ENCODE measurements around the gene EIF4E. TPM values are rescaled to one million over a fixed set of nuclear protein-coding genes. Genes with fewer than 3 reads are reported as not detected.

The EIF4E gene
- 100 to 1,000 TPM; 121 to 124 TPM for total RNA-seq

DNA sequence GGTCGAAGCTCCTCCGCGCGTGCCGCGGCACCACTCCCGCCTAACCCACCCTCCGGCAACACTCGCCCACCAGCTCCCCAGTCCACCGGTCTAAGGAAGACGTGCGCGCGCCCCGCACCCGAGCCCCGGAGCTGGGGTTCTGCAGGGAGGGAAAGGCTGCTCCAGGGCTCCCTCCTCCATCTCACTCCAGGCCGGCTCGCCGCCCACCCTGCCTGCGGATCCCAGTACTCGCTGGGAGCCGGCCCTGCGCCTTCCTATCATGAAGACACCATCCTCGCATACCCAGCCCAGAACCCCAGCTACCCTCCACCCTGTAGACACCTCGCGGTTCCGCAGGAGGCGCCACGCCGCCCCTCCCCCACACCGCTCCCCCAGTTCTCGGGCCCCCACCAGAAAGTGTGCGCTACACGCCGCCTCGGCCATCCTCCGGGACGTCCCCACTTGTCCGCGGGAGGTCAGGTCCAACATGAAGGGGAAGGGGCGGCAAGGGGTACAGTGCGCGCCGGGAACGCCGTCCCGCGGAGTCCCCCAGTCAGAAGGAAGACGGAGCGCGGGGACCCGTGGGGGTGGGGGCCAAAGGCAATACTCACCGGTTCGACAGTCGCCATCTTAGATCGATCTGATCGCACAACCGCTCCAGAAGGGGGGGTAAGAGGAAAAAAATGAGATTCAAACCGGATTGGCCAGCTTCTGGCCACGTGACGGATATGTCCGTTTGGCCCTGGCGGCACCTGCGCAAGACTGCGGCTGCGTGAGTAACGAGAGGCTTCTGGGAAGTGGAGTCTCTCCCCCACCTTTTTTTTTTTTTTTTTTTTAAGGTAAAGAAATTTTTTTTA lies at the start of gene EIF4E:
EIF4E (minus strand) TSS at position 629 of the 836 bp plus-strand sequence; CDS start at position 608, 21 bp downstream.
- peak; percentile 98 for DNase-seq
- Mint-ChIP-seq H3K27me3 (no peaks in the 10 kb centered on the region), H3K9me3 (no peaks in the 10 kb centered on the region), H3K36me3 (peaks cover 14% of the 10 kb centered on the region), H3K4me3 (peak within 1 kb of the TSS; percentile 88), H3K27ac (peak within 1 kb of the TSS; percentile 99), H3K4me1 (ENCODE audit: low read depth) (peaks cover 35% of the 10 kb centered on the region)
- ChIA-PET CTCF (interaction anchor here (0.7 to 5.0 kb wide), 8 partner anchors 12 to 480 kb away, joined by 3 to 39 read pairs (median 4); partner anchors contain the start of gene METAP1), POLR2A (interaction anchor here (0.6 to 4.1 kb wide), 17 partner anchors 10 to 785 kb away, joined by 3 to 53 read pairs (median 5); partner anchors contain the start of genes ADH5, METAP1, RAP1GDS1 and STPG2)
- intact Hi-C loops (cut with micrococcal nuclease), result loop anchor here (1.0 to 5.0 kb wide), 11 partner anchors 67 to 785 kb away; partner anchors contain the start of genes ADH5, METAP1, RAP1GDS1 and STPG2

DNA sequence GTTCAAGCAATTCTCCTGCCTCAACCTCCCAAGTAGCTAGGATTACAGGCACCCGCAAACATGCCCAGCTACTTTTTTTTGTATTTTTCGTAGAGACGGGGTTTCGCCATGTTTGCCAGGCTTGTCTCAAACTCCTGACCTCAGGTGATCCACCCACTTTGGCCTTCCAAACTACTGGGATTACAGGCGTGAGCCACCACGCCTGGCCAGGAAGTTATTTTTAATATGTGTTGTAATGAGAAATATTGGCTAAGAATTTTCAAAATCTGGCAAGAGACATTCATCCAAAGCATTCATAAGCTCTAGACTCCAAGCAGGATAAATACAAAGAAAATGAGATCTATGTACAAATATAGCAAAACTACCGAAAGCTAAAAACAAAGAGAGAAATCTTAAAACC lies 48.6 kb upstream of the EIF4E start:
- ChIA-PET POLR2A (no interaction called here), CTCF (no interaction called here)
- Mint-ChIP-seq H3K4me1 (ENCODE audit: low read depth) (no peaks in the 10 kb centered on the region), H3K9me3 (no peaks in the 10 kb centered on the region), H3K27me3 (peaks cover 6% of the 10 kb centered on the region), H3K27ac (no peak overlapping the region), H3K36me3 (no peaks in the 10 kb centered on the region), H3K4me3 (no peak overlapping the region)
- no peak for DNase-seq
- intact Hi-C loops (cut with micrococcal nuclease), result no loop called here

- ChIA-PET CTCF (interaction anchor here (1.1 kb wide), 1 partner anchor 18 kb away, joined by 3 read pairs; the partner anchor contains the start of gene METAP1), POLR2A (no interaction called here)
- DNase-seq, result no peak
- H3K27ac Mint-ChIP-seq, result no peak overlapping the region
- H3K4me3 Mint-ChIP-seq, result no peak overlapping the region
- H3K27me3 Mint-ChIP-seq, result peaks cover 6% of the 10 kb centered on the region
- intact Hi-C loops (cut with micrococcal nuclease), result no loop called here
- H3K9me3 Mint-ChIP-seq, result no peaks in the 10 kb centered on the region
- no peaks in the 10 kb centered on the region for H3K4me1 Mint-ChIP-seq (ENCODE audit: low read depth)
- no peaks in the 10 kb centered on the region for H3K36me3 Mint-ChIP-seq
These were observed 47.8 kb upstream of the EIF4E start for GRCh38 chr4:98976716-98977115.

GRCh38 chr4:98969878-98970785 lies 41.2 kb upstream of the EIF4E start:
- no peaks in the 10 kb centered on the region for H3K9me3 Mint-ChIP-seq
- H3K27me3 Mint-ChIP-seq, result peaks cover 4% of the 10 kb centered on the region
- no peak overlapping the region for H3K27ac Mint-ChIP-seq
- DNase-seq, result no peak
- no peaks in the 10 kb centered on the region for H3K4me1 Mint-ChIP-seq (ENCODE audit: low read depth)
- ChIA-PET POLR2A (no interaction called here), CTCF (no interaction called here)
- intact Hi-C loops (cut with micrococcal nuclease), result no loop called here
- H3K36me3 Mint-ChIP-seq, result no peaks in the 10 kb centered on the region
- no peak overlapping the region for H3K4me3 Mint-ChIP-seq

- Mint-ChIP-seq H3K9me3 (no peaks in the 10 kb centered on the region), H3K27ac (no peak overlapping the region), H3K27me3 (peaks cover 1% of the 10 kb centered on the region), H3K4me3 (no peak overlapping the region), H3K4me1 (ENCODE audit: low read depth) (peaks cover 7% of the 10 kb centered on the region), H3K36me3 (no peaks in the 10 kb centered on the region)
- ChIA-PET POLR2A (no interaction called here), CTCF (no interaction called here)
- intact Hi-C loops (cut with micrococcal nuclease), result no loop called here
- no peak for DNase-seq
These were observed 38.9 kb upstream of the EIF4E start for GRCh38 chr4:98967786-98968329.

- Mint-ChIP-seq H3K36me3 (no peaks in the 10 kb centered on the region), H3K4me3 (no peak overlapping the region), H3K27me3 (peaks cover 1% of the 10 kb centered on the region), H3K27ac (no peak overlapping the region), H3K4me1 (ENCODE audit: low read depth) (peaks cover 7% of the 10 kb centered on the region), H3K9me3 (no peaks in the 10 kb centered on the region)
- intact Hi-C loops (cut with micrococcal nuclease), result no loop called here
- ChIA-PET POLR2A (no interaction called here), CTCF (no interaction called here)
- no peak for DNase-seq
These were observed 38.0 kb upstream of the EIF4E start for GRCh38 chr4:98966926-98967325.

DNA sequence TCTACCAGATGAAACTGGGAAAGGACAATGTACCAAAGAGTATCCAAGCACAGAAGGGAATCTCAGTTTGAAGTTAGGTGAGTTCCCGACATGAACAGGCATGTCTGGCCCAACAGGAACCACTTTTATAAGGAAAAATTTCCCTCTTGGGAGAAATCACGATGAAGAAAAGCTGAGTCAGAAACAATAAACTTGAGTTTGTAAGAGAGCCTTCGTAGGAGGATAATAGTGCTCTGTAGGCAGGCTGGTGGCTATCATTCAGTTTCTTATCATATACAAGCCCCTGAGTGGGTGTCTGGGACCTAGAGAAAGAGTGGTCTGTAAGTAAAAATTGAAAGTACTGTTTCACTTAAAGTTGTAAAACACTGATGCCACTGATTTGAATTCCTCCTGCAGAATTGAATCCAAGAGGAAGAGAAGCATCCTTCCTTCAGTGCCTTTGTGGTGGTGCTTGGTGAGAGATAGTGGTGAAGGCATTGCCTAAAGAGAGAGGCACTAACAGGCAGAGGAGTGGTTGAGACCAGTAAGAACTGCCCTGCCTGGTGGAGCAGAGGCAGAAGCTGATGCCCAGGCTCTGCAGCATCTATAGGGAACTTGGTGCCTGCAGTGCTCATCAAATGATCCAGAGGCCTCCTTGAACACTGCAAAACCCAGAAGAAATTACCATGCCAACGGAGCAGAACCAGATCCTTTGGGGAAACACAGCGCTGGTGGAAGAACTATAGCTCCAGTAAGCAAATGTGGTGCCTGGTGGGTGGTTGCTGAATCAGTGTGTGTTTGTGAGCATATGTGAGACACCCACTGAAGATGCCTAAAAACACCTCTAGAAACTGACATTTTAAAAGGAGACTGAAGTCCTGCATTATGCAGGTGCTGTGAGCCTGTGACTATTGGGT lies 34.9 kb upstream of the EIF4E start:
- no peak overlapping the region for H3K4me3 Mint-ChIP-seq
- H3K4me1 Mint-ChIP-seq (ENCODE audit: low read depth), result peaks cover 7% of the 10 kb centered on the region
- intact Hi-C loops (cut with micrococcal nuclease), result no loop called here
- H3K27ac Mint-ChIP-seq, result no peak overlapping the region
- no peak for DNase-seq
- H3K27me3 Mint-ChIP-seq, result no peaks in the 10 kb centered on the region
- POLR2A ChIA-PET, result no interaction called here
- H3K9me3 Mint-ChIP-seq, result no peaks in the 10 kb centered on the region
- CTCF ChIA-PET, result interaction anchor here (0.6 kb wide), 1 partner anchor 31 kb away, joined by 3 read pairs; no protein-coding TSS in a partner anchor
- H3K36me3 Mint-ChIP-seq, result no peaks in the 10 kb centered on the region

DNA sequence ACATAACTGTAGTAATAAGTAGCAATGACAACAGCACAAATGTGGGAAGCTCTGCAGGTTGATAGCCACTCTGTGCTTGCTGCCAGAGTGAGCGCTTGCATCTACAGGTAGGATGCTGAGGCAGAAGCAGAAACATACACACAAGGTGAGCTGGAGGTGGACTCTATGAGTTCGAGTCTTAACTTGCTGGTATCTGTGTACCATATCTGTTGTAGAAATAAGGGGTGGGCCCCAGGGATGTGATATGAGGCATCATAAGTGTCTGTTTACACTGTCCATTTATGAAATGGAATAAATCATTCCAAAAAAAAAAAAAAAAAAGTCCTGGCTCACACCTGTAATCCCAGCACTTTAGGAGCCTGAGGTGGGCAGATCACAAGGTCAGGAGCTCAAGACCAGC lies 32.8 kb upstream of the EIF4E start:
- Mint-ChIP-seq H3K36me3 (no peaks in the 10 kb centered on the region), H3K27ac (no peak overlapping the region), H3K9me3 (no peaks in the 10 kb centered on the region), H3K27me3 (peaks cover 3% of the 10 kb centered on the region), H3K4me1 (ENCODE audit: low read depth) (peaks cover 7% of the 10 kb centered on the region), H3K4me3 (no peak overlapping the region)
- no peak for DNase-seq
- POLR2A ChIA-PET, result interaction anchor here (0.7 kb wide), 1 partner anchor 24 kb away, joined by 3 read pairs; no protein-coding TSS in a partner anchor
- intact Hi-C loops (cut with micrococcal nuclease), result no loop called here
- CTCF ChIA-PET, result no interaction called here

DNA sequence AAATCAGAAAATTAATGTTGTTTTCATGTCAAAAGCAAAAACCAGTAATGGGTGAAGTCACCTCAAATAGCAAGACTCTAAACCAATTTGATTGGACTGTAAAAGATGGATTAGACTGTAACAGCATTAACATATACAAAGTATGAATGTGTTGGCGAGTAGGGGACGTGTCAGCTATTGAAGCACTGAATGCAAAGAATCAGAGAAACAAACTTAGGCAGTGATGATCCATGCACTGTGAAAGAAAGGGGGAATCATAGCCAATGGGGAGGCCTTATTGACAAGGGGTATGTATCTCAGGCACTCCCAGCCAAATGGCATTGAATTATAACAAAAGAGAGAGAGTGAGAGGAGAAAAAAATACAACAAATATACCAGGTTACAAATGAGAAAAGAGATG lies 30.5 kb upstream of the EIF4E start:
- Mint-ChIP-seq H3K27ac (no peak overlapping the region), H3K4me3 (no peak overlapping the region), H3K9me3 (no peaks in the 10 kb centered on the region), H3K27me3 (peaks cover 8% of the 10 kb centered on the region), H3K4me1 (ENCODE audit: low read depth) (peaks cover 4% of the 10 kb centered on the region), H3K36me3 (no peaks in the 10 kb centered on the region)
- intact Hi-C loops (cut with micrococcal nuclease), result no loop called here
- no peak for DNase-seq
- ChIA-PET CTCF (no interaction called here), POLR2A (no interaction called here)

DNA sequence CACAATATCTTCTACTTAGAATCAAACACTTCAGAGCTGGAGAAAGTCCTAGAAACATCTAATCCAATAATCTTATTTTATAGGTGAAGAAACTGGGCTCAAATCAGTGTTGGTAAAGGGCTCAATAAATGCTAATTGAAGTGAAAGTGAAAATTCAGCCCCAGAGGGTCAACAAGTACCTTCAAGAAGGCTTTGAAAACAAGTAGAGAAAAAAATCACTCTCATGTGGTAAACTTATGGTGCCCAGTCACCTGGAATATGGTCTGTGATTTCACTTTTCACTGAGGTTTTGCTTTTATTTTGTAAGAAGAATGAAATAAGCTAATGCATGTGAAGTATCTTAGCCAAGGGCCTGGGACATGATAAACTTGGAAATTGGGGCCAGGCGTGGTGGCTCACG lies 29.1 kb upstream of the EIF4E start:
- Mint-ChIP-seq H3K27me3 (peaks cover 8% of the 10 kb centered on the region), H3K4me3 (no peak overlapping the region), H3K27ac (no peak overlapping the region), H3K36me3 (no peaks in the 10 kb centered on the region), H3K9me3 (no peaks in the 10 kb centered on the region), H3K4me1 (ENCODE audit: low read depth) (no peaks in the 10 kb centered on the region)
- no peak for DNase-seq
- ChIA-PET POLR2A (no interaction called here), CTCF (no interaction called here)
- intact Hi-C loops (cut with micrococcal nuclease), result no loop called here

DNA sequence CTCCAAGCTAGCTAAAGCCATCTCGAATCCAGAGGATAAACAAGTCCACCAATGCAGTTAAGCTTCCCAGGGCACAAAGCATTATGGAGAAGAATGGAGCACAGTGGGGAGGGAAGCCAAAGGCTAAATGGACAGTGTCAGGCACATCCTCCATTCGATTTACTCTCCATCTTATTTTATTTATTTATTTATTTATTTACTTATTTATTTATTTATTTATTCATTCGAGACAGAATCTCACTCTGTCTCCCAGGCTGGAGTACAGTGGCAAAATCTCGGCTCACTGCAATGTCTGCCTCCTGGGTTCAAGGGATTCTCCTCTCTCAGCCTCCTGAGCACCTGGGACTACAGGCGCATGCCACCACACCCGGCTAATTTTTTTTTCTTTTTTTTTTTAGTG lies 26.3 kb upstream of the EIF4E start:
- intact Hi-C loops (cut with micrococcal nuclease), result no loop called here
- no peaks in the 10 kb centered on the region for H3K4me1 Mint-ChIP-seq (ENCODE audit: low read depth)
- CTCF ChIA-PET, result interaction anchor here (1.1 kb wide), 1 partner anchor 39 kb away, joined by 5 read pairs; no protein-coding TSS in a partner anchor
- no peaks in the 10 kb centered on the region for H3K36me3 Mint-ChIP-seq
- H3K9me3 Mint-ChIP-seq, result no peaks in the 10 kb centered on the region
- peaks cover 8% of the 10 kb centered on the region for H3K27me3 Mint-ChIP-seq
- POLR2A ChIA-PET, result no interaction called here
- H3K27ac Mint-ChIP-seq, result no peak overlapping the region
- no peak for DNase-seq
- H3K4me3 Mint-ChIP-seq, result no peak overlapping the region
